Right renal pelvis (tissue), 4 donors: Measurements from ENCODE around the gene VCL. TPM values are rescaled to one million over a fixed set of nuclear protein-coding genes. Genes with fewer than 3 reads are reported as not detected.
"Not testable (repeated sequence)": the region's sequence is repeated elsewhere in the genome, so short reads cannot be mapped to it uniquely, and the experiment has no call there.

Experiments used
- DNase-seq, 4 donors: peaks; one replicate each; pipeline ENCODE4 v3.0.0-alpha.2; 2013; ENCODE audit warnings: low read depth in 4 of 4, low spot score in 3 of 4, missing footprints in 1 of 4
- polyA plus RNA-seq, 4 donors: library from polyadenylated mRNA; unstranded; fragments of 120-200 nt; gene quantifications; one replicate each; pipeline ENCODE4 v1.2.1, GENCODE V29; 2013; ENCODE audit not compliant: insufficient read length in 4 of 4

The VCL gene
- polyA plus RNA-seq, 4 donors: 118 to 141 (median 130) TPM

GRCh38 chr10:74000892-74001669 lies 3.2 kb downstream of the VCL start:
- DNase-seq: no peak

GRCh38 chr10:74006269-74006668 lies 8.4 kb downstream of the VCL start:
- DNase-seq: no peak

- no peak for DNase-seq
Observed at GRCh38 chr10:74008212-74008731, 10.4 kb downstream of the VCL start.

GRCh38 chr10:74011017-74011416 lies 13.1 kb downstream of the VCL start:
- DNase-seq: no peak

GRCh38 chr10:74011770-74012169 lies 13.9 kb downstream of the VCL start:
- DNase-seq: peak in 2 of 4 donors; percentile 25 to 28

GRCh38 chr10:74012480-74012879 lies 14.6 kb downstream of the VCL start:
- DNase-seq: no peak

- no peak for DNase-seq
Observed at GRCh38 chr10:74013004-74013403, 15.1 kb downstream of the VCL start.

- DNase-seq: not testable (repeated sequence)
Observed at GRCh38 chr10:74014574-74014973, 16.7 kb downstream of the VCL start.

- no peak for DNase-seq
Observed at GRCh38 chr10:74018241-74018640, 20.3 kb downstream of the VCL start.

GRCh38 chr10:74021248-74022055 lies 23.5 kb downstream of the VCL start:
- DNase-seq: no peak

GRCh38 chr10:74022926-74023629 lies 25.2 kb downstream of the VCL start:
- no peak for DNase-seq

- DNase-seq: no peak
Observed at GRCh38 chr10:74024600-74024999, 26.7 kb downstream of the VCL start.

GRCh38 chr10:74025380-74025978 lies 27.6 kb downstream of the VCL start:
- DNase-seq: no peak

- no peak for DNase-seq
Observed at GRCh38 chr10:74026428-74027015, 28.6 kb downstream of the VCL start.

GRCh38 chr10:74027702-74028101 lies 29.8 kb downstream of the VCL start:
- no peak for DNase-seq

- no peak for DNase-seq
Observed at GRCh38 chr10:74029943-74030342, 32.0 kb downstream of the VCL start.

- not testable (repeated sequence) for DNase-seq
Observed at GRCh38 chr10:74032208-74032607, 34.3 kb downstream of the VCL start.

GRCh38 chr10:74032900-74033655 lies 35.2 kb downstream of the VCL start:
- no peak for DNase-seq

- DNase-seq: no peak
Observed at GRCh38 chr10:74033702-74034101, 35.8 kb downstream of the VCL start.
